SIG-M5 treated with dmso at 0.1 percent for 504 hours (cell line): Measurements from ENCODE around the gene SELENON.
A peak's percentile ranks its signal among the peaks of the same experiment; 100 is the strongest.

Experiments used
- DNase-seq: peaks from one replicate; lab custom pipeline; 2025; ENCODE audit not compliant: unreplicated experiment; lab: John Stamatoyannopoulos, UW

The SELENON gene

GRCh38 chr1:25861316-25862286, 61.6 kb downstream of the SELENON start:
- DNase-seq, result peak; percentile 51

GRCh38 chr1:25862785-25863485, 62.9 kb downstream of the SELENON start:
- DNase-seq, result no peak

GRCh38 chr1:25863486-25864262, 63.7 kb downstream of the SELENON start:
- no peak for DNase-seq

GRCh38 chr1:25864434-25864833, 64.4 kb downstream of the SELENON start:
- DNase-seq, result no peak

GRCh38 chr1:25866288-25866687, 66.3 kb downstream of the SELENON start:
- no peak for DNase-seq

- no peak for DNase-seq
Observed at GRCh38 chr1:25867210-25867991, 67.4 kb downstream of the SELENON start.
